NOMO-1 (cell line): ENCODE measurements around the gene BRD2.
A peak's percentile ranks its signal among the peaks of the same experiment; 100 is the strongest.

Source experiments
- DNase-seq, 2 experiments: peaks; one replicate each; lab custom pipeline; 2025; ENCODE audit not compliant: unreplicated experiment in 2 of 2; lab: John Stamatoyannopoulos, UW

The BRD2 gene

GRCh38 chr6:33023536-33023935, 55.1 kb downstream of the BRD2 start:
- DNase-seq = no peak

GRCh38 chr6:33024521-33024920, 56.1 kb downstream of the BRD2 start:
- DNase-seq = no peak

- DNase-seq = peak in 1 of 2 experiments; percentile 31
Observed at GRCh38 chr6:33028220-33028849, 59.9 kb downstream of the BRD2 start.

GRCh38 chr6:33029328-33030184, 61.2 kb downstream of the BRD2 start:
- peak; percentile 53 to 74 for DNase-seq

GRCh38 chr6:33030245-33030644, 61.9 kb downstream of the BRD2 start:
- no peak for DNase-seq
